GM20000 (cell line): ENCODE results near the gene PANX1.

Experiments used
- DNase-seq: peaks from one replicate; pipeline ENCODE4 v3.0.0; 2012; ENCODE audit warnings: low spot score
- TF ChIP-seq, protein P1 (sequence below): IDR thresholded peaks from 2 replicates; pipeline ENCODE4 v1.5.1; 2012; ENCODE audit warnings: mild to moderate bottlenecking, control low read depth; ENCODE audit errors: extremely low read depth, missing control alignments

PANX1 gene

DNA sequence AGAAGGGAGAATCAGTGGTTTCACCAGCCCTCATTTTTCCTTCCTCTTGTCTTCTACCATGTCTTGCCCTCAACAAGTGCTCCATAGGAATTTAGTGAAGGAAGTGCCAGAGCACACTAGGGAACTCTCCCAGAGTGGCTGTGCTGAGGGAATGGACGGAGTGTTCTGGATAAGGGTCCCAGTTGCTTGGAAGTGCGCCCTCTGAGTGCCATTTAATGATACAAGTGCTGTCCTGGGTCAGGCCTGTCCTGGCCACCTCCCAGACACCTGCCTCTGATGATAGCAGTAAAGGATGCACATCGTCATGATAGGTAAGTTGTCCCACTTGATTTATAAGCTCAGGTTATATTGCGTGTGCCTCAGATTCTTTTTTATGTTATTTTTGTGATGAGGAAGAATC, 5.1 kb downstream of the PANX1 start:
- DNase-seq = no peak

DNA sequence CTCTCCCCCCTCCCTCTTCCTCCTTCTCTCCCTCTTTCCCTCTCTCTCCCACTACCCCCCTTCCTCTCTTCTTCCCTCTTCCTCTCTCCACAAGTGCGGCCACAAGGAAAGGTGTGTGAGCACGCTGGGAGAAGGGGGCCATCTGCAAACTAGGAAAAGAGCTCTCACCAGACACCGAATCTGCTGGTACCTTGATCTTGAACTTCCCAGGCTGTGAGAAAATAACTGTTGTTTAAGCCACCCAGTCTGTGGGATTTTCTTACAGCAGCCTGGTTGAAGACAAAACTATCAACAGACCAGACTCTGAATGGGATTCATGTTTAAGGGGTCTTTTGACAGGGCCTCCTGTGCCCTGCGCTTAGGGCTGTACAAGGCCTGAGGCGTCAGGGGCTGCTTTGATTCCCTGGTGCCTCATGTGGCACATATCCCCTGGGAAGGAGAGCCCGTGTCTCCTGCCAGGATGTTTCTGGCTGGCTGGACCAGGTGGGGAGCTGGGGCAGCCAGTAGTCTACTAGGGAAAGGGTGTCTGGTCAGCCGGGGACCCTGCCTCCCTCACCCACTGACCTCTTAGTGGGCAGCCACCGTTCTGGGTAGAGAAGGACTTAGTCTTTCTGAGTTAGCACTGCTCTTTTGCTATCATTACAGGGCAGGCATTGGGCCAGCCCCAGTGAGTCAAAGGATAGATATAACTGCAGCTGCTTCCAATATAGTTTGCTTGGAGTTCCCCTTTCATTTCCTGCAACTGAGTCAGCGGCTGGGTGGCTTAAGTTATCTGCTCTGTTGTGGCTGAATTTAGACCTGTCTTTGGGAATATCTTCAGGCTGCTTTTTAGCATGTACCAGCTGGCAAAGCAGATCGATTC, 6.2 kb downstream of the PANX1 start:
- peak; percentile 32 for DNase-seq
- TF ChIP-seq, protein P1, sequence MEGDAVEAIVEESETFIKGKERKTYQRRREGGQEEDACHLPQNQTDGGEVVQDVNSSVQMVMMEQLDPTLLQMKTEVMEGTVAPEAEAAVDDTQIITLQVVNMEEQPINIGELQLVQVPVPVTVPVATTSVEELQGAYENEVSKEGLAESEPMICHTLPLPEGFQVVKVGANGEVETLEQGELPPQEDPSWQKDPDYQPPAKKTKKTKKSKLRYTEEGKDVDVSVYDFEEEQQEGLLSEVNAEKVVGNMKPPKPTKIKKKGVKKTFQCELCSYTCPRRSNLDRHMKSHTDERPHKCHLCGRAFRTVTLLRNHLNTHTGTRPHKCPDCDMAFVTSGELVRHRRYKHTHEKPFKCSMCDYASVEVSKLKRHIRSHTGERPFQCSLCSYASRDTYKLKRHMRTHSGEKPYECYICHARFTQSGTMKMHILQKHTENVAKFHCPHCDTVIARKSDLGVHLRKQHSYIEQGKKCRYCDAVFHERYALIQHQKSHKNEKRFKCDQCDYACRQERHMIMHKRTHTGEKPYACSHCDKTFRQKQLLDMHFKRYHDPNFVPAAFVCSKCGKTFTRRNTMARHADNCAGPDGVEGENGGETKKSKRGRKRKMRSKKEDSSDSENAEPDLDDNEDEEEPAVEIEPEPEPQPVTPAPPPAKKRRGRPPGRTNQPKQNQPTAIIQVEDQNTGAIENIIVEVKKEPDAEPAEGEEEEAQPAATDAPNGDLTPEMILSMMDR = no peak

More for the DNA sequence above, 5.1 kb downstream of the PANX1 start:
- TF ChIP-seq, protein P1 = no peak

DNA sequence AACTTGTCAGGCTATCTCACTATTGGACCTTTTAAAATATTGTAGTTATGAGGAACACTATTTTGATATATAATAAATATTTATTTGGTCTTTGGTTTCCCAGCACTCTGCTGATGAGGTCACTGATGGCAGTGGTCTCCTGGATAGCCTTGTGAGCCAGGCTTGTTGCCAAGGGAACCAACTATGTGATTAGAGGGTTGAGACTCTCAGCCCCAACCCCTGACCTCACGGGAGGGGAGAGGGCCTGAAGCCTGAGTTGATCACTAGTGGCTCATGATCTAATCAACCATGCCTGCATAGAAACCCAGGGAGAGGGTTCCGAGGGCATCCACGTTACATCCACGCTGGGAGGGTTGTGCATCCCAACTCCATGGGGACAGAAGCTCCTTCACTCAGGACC, 10.8 kb downstream of the PANX1 start:
- TF ChIP-seq, protein P1 = no peak
- DNase-seq = no peak

DNA sequence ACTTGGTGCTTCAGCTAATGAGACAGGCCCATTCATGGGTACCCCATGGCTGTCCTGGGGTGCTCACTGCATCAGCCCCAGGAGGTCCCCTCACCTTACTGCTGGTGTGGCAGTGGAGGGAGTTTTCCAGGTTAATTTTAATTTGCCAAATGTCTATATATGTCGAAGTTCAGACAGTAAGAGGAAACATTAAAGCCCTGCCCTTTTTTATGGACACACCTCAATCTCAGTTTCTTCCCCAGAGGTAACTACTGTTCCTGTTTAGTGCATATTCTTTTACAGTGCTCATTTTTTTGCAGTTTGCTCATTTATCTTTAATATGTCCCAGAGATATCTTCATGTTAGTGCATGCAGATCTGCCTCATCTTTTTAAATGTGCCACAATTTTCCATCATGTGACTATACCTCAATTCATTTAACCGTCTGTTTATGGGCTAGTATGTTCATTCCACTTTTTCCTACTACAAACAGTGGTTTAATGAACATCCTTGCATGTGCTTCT, 11.6 kb downstream of the PANX1 start:
- DNase-seq = no peak
- TF ChIP-seq, protein P1 = no peak

DNA sequence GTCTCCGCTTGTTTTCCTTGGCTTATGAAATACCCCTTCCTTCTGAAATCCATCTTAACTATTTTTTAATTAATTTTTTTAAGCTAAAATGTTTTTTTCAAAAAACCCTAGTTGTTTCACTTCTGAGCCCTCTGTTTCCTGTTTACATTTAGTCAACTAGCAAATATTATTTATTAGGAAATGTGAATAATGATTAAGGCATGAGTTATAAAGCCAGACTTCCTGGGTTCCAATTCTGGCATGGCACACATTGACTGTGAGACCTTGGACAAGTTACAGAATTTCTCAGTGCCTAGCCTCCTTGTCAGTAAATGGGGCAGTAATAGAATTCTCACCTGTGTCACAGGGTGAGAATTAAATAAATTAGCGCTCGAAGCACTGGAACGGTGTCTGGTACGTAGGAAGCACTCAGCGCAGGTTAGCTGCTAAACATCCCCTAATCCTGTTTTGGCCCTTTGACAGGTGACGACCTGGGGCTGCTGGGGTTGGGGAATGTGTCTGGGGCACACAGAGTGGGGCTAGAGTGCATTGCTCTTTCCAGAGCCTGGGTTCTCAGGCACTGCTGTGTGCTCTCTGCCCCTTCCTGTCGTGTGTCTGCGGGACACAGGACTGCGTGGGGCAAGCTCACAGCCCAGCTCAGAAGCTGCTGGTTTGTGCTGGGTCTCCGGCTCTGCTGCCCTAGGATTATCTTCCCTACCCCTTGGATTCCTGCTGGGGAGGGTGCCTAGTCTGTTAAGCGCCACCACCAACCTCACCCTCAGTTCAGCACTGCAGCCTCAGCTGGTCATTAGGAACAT, 13.1 kb downstream of the PANX1 start:
- TF ChIP-seq, protein P1 = no peak

DNA sequence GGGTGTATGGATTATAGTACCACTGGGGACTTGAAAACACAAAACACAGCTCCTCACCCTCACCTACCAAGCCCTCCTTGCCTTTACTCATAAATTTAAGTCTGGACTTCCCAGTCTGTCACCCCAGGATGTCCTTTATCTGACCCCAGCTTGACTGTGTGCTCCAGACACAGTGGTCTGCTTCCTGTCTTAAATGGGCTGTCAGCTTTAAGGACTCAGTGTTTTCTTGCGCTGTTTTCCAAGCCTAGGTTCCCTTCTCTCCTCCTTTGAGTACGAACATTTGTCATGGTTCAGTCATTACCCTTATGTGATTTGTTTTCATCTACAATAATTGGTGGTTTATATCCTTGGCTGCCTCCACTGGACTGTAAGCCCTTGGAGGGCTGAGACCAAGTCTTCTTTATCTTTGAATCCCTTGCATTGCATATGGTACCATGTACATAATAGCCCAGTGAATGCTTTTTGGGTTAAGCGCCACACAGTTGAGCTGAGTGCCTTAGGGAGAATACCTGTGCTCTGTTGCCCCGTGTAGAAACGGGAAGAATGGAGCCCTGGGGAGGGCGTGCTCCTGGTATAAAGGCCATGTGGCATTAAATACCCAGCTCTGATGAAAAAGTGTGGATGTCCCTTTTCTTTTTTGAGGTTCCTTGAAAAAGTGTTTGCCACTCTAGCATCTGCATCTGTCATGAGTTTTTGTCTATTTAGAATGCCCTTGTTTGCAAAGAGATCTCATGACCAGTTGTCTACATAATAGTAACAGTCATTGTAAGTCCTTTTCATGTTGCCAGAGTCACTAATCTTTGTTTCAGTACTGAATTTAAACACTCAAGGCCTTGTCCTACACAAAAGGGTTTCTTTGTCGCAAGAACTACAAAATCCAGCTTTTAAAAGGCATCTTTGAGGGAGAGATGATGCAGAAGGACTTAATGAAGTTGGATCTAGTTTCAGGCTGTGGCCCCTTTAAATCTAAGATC, 14.0 kb downstream of the PANX1 start:
- DNase-seq = peak; percentile 1
- TF ChIP-seq, protein P1 = no peak

More for the DNA sequence above, 13.1 kb downstream of the PANX1 start:
- no peak for DNase-seq
